Fibroblast of lung (primary cell): ENCODE results near the gene PMEPA1.

Experiments
- EZH2 ChIP-seq: IDR thresholded peaks from 2 replicates; pipeline ENCODE4 v1.5.1; 2012; ENCODE audit warnings: low read length, control low read depth, mild to moderate bottlenecking; ENCODE audit errors: missing control alignments
- TF ChIP-seq, protein P1 (sequence below), 2 donors: IDR thresholded peaks in 1 of 2; conservative IDR thresholded peaks in 1 of 2; 1 replicate in 1 of 2; 2 replicates in 1 of 2; pipeline ENCODE4 v1.5.1; 2011 to 2012; ENCODE audit warnings: low read length in 2 of 2, control low read depth in 1 of 2, inconsistent platforms in 1 of 2, low read depth in 1 of 2, mild to moderate bottlenecking in 1 of 2

DNA sequence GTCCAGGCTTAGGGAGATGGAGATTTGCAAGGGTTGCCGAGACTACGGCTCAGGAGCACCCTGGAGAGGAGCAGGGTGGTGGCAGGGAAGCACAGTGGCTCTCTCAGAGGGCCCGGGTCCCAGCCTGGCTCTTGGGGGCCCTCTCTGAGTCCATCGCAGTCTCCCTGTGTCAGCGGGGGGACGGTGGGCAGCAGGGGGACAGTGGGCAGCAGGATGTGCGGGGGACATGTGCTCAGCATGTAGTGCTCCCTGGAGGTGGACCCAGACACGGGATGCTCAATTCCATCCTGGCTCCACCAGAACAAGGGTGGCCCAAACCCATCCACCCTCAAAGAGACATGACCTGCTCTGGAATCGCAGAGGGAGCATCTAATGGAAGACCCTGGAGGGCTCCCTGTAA, 46.6 kb downstream of the PMEPA1 start:
- TF ChIP-seq EZH2: no peak
- TF ChIP-seq, protein P1, sequence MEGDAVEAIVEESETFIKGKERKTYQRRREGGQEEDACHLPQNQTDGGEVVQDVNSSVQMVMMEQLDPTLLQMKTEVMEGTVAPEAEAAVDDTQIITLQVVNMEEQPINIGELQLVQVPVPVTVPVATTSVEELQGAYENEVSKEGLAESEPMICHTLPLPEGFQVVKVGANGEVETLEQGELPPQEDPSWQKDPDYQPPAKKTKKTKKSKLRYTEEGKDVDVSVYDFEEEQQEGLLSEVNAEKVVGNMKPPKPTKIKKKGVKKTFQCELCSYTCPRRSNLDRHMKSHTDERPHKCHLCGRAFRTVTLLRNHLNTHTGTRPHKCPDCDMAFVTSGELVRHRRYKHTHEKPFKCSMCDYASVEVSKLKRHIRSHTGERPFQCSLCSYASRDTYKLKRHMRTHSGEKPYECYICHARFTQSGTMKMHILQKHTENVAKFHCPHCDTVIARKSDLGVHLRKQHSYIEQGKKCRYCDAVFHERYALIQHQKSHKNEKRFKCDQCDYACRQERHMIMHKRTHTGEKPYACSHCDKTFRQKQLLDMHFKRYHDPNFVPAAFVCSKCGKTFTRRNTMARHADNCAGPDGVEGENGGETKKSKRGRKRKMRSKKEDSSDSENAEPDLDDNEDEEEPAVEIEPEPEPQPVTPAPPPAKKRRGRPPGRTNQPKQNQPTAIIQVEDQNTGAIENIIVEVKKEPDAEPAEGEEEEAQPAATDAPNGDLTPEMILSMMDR (conservative IDR thresholded peaks at IDR 0.05 in 1 of 2, IDR thresholded peaks at IDR 0.05 in 1 of 2; ENCODE audit: low read depth in 1 of 2, low read length in 2 of 2): no peak
